OCI-LY3 (cell line): ENCODE results near the gene SLC25A33.

Source experiments
- EZH2phosphoT487 ChIP-seq: fragments of 200-600 bp; shearing (Covaris generic); IDR thresholded peaks from 2 replicates; pipeline ENCODE4 v1.6.1; 2018; ENCODE audit warnings: antibody characterized with exemption, mixed run types, low read depth
- TF ChIP-seq, protein P1 (sequence below): fragments of 200-600, 300-600 bp; sonication (generic); IDR thresholded peaks from 2 replicates; pipeline ENCODE4 v1.5.1; 2014; ENCODE audit warnings: antibody characterized with exemption, low read length, low read depth

DNA sequence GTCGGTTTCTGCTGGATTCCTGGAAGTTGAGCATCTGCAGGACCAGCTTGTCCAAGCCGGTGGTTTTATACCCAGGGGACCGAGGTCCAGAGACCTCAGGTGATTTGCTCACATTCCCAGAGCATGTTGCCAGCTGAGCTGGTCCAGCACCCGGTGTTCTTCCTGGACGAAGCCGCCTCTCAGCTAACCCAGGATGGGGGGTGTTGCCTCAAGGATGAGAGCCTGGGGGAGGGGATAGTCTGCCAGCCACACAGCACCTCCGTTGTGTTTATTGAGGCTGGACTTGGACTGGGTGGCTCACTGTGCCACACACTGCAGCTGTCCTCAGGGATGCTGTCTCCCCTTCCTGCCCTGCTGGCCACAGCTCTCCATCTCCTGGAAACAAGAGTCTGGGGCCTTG lies 50.9 kb downstream of the SLC25A33 start:
- TF ChIP-seq, protein P1, sequence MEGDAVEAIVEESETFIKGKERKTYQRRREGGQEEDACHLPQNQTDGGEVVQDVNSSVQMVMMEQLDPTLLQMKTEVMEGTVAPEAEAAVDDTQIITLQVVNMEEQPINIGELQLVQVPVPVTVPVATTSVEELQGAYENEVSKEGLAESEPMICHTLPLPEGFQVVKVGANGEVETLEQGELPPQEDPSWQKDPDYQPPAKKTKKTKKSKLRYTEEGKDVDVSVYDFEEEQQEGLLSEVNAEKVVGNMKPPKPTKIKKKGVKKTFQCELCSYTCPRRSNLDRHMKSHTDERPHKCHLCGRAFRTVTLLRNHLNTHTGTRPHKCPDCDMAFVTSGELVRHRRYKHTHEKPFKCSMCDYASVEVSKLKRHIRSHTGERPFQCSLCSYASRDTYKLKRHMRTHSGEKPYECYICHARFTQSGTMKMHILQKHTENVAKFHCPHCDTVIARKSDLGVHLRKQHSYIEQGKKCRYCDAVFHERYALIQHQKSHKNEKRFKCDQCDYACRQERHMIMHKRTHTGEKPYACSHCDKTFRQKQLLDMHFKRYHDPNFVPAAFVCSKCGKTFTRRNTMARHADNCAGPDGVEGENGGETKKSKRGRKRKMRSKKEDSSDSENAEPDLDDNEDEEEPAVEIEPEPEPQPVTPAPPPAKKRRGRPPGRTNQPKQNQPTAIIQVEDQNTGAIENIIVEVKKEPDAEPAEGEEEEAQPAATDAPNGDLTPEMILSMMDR = no peak
- TF ChIP-seq EZH2phosphoT487 = no peak
